GM12878 (cell line): ENCODE data around the gene CRYGN. TPM values are rescaled to one million over a fixed set of nuclear protein-coding genes. Genes with fewer than 3 reads are reported as not detected.

Source experiments
- ATAC-seq: fragments of 200-7000 bp; cut with Tn5 transposase; 3 replicates; pipeline ENCODE4 v1.9.1; 2020; ENCODE audit warnings: mild to moderate bottlenecking, moderate library complexity
- BruUV-seq: library from RNA; stranded (reverse); fragments of 400-500 nt; replicated peaks from 2 replicates; lab custom pipeline; 2021; lab: Mats Ljungman, UMichigan
- CTCF ChIA-PET: fragments of 300-600 bp; sonication (Branson Sonifier 250); formaldehyde crosslinking; extraction: SDS; loops from one replicate; lab custom pipeline; 2021; ENCODE audit warnings: inconsistent platforms; lab: Yijun Ruan, JAX
- POLR2A ChIA-PET: fragments of 350-600 bp; formaldehyde crosslinking; extraction: SDS; loops from one replicate; lab custom pipeline; 2021; ENCODE audit warnings: inconsistent platforms; lab: Charles Lee
- RAD21 ChIA-PET: fragments of 300-600 bp; sonication (Branson Sonifier 250); formaldehyde crosslinking; loops from one replicate; lab custom pipeline; 2023; ENCODE audit warnings: antibody characterized with exemption; ENCODE audit not compliant: unreplicated experiment; lab: Charles Lee
- SMC1A ChIA-PET: fragments of 300-600 bp; sonication (Branson Sonifier 250); formaldehyde crosslinking; loops from one replicate; lab custom pipeline; 2023; ENCODE audit not compliant: unreplicated experiment, uncharacterized antibody; lab: Charles Lee
- DNase-seq: peaks from one replicate; pipeline ENCODE4 v3.0.0-alpha.2; 2011; ENCODE audit warnings: low read depth, low spot score
- FAIRE-seq: peaks from 3 replicates; lab custom pipeline; 2011; peaks lifted over from hg19 to GRCh38; lab: Jason Lieb, UNC
- H2AFZ ChIP-seq: 2 replicates; pipeline ENCODE4 v1.6.0; 2011; ENCODE audit warnings: low read depth, low read length, control low read depth; ENCODE audit not compliant: control insufficient read depth
- H3K27ac ChIP-seq: 2 replicates; pipeline ENCODE4 v1.5.1; 2011; ENCODE audit warnings: control low read depth; ENCODE audit not compliant: control insufficient read depth, insufficient read depth
- H3K27me3 ChIP-seq, 2 experiments: replicated peaks in 1 of 2; 2 replicates each; pipeline versions ENCODE4 v1.6.0 to v1.6.1; 2011; ENCODE audit warnings: low read length in 1 of 2; ENCODE audit not compliant: control insufficient read depth in 2 of 2, insufficient read depth in 2 of 2
- H3K36me3 ChIP-seq, 2 experiments: 2 replicates each; pipeline ENCODE4 v1.5.1; 2011; ENCODE audit warnings: low read length in 1 of 2; ENCODE audit not compliant: control insufficient read depth in 2 of 2, insufficient read depth in 2 of 2
- H3K4me1 ChIP-seq: 2 replicates; pipeline ENCODE4 v1.6.1; 2011; ENCODE audit warnings: mild to moderate bottlenecking, low read length, moderate library complexity, mixed read lengths; ENCODE audit not compliant: control insufficient read depth, insufficient read depth
- H3K4me2 ChIP-seq: 2 replicates; pipeline ENCODE4 v1.6.0; 2011; ENCODE audit warnings: control low read depth; ENCODE audit not compliant: control insufficient read depth, insufficient read depth
- H3K4me3 ChIP-seq: fragments of 200-600 bp; sonication (generic); 2 replicates; pipeline ENCODE4 v1.5.1; 2016
- H3K79me2 ChIP-seq: 2 replicates; pipeline ENCODE4 v1.6.0; 2011; ENCODE audit warnings: low read length; ENCODE audit not compliant: control insufficient read depth, insufficient read depth
- H3K9ac ChIP-seq: 2 replicates; pipeline ENCODE4 v1.8.0; 2011; ENCODE audit warnings: low read length, control low read depth, mixed read lengths; ENCODE audit not compliant: control insufficient read depth, insufficient read depth
- H3K9me3 ChIP-seq: replicated peaks from 3 replicates; pipeline ENCODE4 v1.5.1; 2011; ENCODE audit warnings: mild to moderate bottlenecking, low read length; ENCODE audit not compliant: control insufficient read depth, insufficient read depth
- H4K20me1 ChIP-seq: 2 replicates; pipeline ENCODE4 v1.6.0; 2011; ENCODE audit not compliant: control insufficient read depth, insufficient read depth
- CBFB ChIP-seq: IDR thresholded peaks from 2 replicates; pipeline ENCODE4 v1.6.1; 2016; ENCODE audit warnings: antibody characterized with exemption, low read depth
- ETV6 ChIP-seq, 2 experiments: fragments of 450-650 bp in 1 of 2; IDR thresholded peaks in 1 of 2; conservative IDR thresholded peaks in 1 of 2; 2 replicates each; pipeline ENCODE4 v1.6.1; 2014; ENCODE audit warnings: antibody characterized with exemption in 1 of 2, borderline replicate concordance in 1 of 2, low read depth in 1 of 2, mild to moderate bottlenecking in 1 of 2, moderate library complexity in 1 of 2
- KLF5 ChIP-seq: fragments of 450-650 bp; IDR thresholded peaks from 2 replicates; pipeline ENCODE4 v1.6.1; 2014; ENCODE audit warnings: mild to moderate bottlenecking; ENCODE audit not compliant: partially characterized antibody
- STAT1 ChIP-seq: fragments of 450-650 bp; conservative IDR thresholded peaks from 2 replicates; pipeline ENCODE4 v1.6.1; 2014; ENCODE audit warnings: antibody characterized with exemption, mild to moderate bottlenecking
- WGBS: methylation state at CpG from one replicate; pipeline ENCODE4 v1.1.6; 2016; ENCODE audit warnings: low lambda C conversion rate; ENCODE audit not compliant: insufficient replicate concordance, insufficient coverage; ENCODE audit errors: missing lambda C conversion rate; 5-methylcytosine and 5-hydroxymethylcytosine counted together
- in situ Hi-C: fragments of 300-500 bp; cut with MboI; formaldehyde crosslinking; loops from 9 replicates; pipeline ENCODE4 v1.14.3; 2018; ENCODE audit warnings: mixed read lengths
- intact Hi-C: fragments of 100-400 bp; cut with micrococcal nuclease; formaldehyde crosslinking; loops from one replicate; pipeline ENCODE4 v1.14.2; 2022; ENCODE audit not compliant: unreplicated experiment
- polyA plus RNA-seq, 11 experiments: library from polyadenylated mRNA; depleted of rRNA in 4 of 11; unstranded in 6 of 11; stranded (reverse) in 5 of 11; fragments of >200 nt; fragmentation: Nextera tagmentation in 4 of 11; fragmentation: Illumina TruSeq in 1 of 11; extraction: Ambion mirVana in 4 of 11; extraction: Trizol in 1 of 11; gene quantifications; 1 replicate in 1 of 11; 2 replicates in 10 of 11; pipeline versions ENCODE4 v1.2.1 to v1.2.3, GENCODE V29; 2011 to 2016; ENCODE audit warnings: inconsistent platforms in 2 of 11, missing spikeins in 2 of 11, low read depth in 1 of 11
- total RNA-seq, 4 experiments: library from RNA; depleted of rRNA in 3 of 4; stranded (reverse); fragments of >200 nt in 3 of 4; fragmentation: Illumina TruSeq in 1 of 4; extraction: Trizol in 1 of 4; gene quantifications; 2 replicates each; pipeline versions ENCODE4 v1.2.1 to v1.2.3, GENCODE V29; 2013 to 2021
- TF ChIP-seq, protein P1 (sequence below), 3 experiments: IDR thresholded peaks in 2 of 3; conservative IDR thresholded peaks in 1 of 3; 2 replicates each; pipeline ENCODE4 v1.5.1; 2011; ENCODE audit warnings: low read depth in 3 of 3, low read length in 3 of 3, mild to moderate bottlenecking in 3 of 3, control low read depth in 2 of 3, moderate library complexity in 2 of 3, inconsistent platforms in 1 of 3, mixed read lengths in 1 of 3; ENCODE audit not compliant: control insufficient read depth in 2 of 3, insufficient read depth in 1 of 3; ENCODE audit errors: extremely low read depth in 1 of 3
- TF ChIP-seq, protein P2 (sequence below): fragments of 450-650 bp; IDR thresholded peaks from 2 replicates; pipeline ENCODE4 v1.6.1; 2018; ENCODE audit warnings: borderline replicate concordance, mild to moderate bottlenecking; ENCODE audit not compliant: partially characterized antibody
- TF ChIP-seq, protein P3 (sequence below): fragments of 450-650 bp; IDR thresholded peaks from 2 replicates; pipeline ENCODE4 v1.6.1; 2017; ENCODE audit warnings: mild to moderate bottlenecking, moderate library complexity
- TF ChIP-seq, protein P4 (sequence below): fragments of 450-650 bp; formaldehyde crosslinking; IDR thresholded peaks from 2 replicates; pipeline ENCODE4 v1.4.0; 2022; ENCODE audit warnings: mild to moderate bottlenecking, moderate library complexity

Gene CRYGN
- total and polyA plus RNA-seq, 10 of the 15 experiments (the other 5 are each of a cell fraction or from before 2014, with no cell fraction given) = not detected

DNA sequence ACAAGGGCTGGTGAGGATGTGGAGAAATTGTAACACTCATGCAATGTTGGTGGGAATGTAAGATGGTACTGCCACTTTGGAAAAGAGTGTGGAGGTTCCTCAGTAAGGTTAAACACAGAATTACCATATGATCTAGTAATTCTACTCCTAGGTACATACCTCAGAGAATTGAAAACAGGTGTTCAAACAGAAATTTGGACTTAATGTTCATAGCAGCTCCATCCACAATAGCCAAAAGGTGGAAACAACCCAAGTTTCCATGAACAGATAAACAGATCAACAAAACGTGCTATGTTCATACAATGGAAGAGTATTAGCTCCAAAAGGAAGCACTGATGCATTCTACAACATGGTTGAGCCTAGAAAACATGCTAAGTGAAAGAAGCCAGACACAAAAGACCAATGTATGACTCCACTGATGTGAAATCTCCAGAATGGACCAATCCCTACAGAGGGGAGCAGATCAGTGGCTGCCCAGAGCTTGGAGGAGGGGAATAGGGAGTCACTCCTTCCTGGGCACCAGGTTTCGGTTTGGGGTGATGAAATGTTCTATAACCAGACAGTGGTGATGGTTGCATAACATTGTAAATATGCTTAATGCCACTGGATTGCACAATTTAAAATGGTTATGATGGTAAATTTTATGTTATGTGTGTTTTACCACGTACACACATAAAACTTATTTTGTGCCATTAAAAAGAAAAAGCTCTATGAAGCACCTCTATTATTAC lies 24.4 kb downstream of the CRYGN start (continued):
- TF ChIP-seq, protein P1, sequence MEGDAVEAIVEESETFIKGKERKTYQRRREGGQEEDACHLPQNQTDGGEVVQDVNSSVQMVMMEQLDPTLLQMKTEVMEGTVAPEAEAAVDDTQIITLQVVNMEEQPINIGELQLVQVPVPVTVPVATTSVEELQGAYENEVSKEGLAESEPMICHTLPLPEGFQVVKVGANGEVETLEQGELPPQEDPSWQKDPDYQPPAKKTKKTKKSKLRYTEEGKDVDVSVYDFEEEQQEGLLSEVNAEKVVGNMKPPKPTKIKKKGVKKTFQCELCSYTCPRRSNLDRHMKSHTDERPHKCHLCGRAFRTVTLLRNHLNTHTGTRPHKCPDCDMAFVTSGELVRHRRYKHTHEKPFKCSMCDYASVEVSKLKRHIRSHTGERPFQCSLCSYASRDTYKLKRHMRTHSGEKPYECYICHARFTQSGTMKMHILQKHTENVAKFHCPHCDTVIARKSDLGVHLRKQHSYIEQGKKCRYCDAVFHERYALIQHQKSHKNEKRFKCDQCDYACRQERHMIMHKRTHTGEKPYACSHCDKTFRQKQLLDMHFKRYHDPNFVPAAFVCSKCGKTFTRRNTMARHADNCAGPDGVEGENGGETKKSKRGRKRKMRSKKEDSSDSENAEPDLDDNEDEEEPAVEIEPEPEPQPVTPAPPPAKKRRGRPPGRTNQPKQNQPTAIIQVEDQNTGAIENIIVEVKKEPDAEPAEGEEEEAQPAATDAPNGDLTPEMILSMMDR (IDR thresholded peaks at IDR 0.05 in 2 of 3, conservative IDR thresholded peaks at IDR 0.05 in 1 of 3; ENCODE audit: control insufficient read depth in 2 of 3, extremely low read depth in 1 of 3, insufficient read depth in 1 of 3, low read depth in 3 of 3, low read length in 3 of 3) = no peak
- TF ChIP-seq CBFB = no peak
- TF ChIP-seq, protein P2, sequence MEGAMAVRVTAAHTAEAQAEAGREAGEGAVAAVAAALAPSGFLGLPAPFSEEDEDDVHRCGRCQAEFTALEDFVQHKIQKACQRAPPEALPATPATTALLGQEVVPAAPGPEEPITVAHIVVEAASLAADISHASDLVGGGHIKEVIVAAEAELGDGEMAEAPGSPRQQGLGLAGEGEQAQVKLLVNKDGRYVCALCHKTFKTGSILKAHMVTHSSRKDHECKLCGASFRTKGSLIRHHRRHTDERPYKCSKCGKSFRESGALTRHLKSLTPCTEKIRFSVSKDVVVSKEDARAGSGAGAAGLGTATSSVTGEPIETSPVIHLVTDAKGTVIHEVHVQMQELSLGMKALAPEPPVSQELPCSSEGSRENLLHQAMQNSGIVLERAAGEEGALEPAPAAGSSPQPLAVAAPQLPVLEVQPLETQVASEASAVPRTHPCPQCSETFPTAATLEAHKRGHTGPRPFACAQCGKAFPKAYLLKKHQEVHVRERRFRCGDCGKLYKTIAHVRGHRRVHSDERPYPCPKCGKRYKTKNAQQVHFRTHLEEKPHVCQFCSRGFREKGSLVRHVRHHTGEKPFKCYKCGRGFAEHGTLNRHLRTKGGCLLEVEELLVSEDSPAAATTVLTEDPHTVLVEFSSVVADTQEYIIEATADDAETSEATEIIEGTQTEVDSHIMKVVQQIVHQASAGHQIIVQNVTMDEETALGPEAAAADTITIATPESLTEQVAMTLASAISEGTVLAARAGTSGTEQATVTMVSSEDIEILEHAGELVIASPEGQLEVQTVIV = no peak

DNA sequence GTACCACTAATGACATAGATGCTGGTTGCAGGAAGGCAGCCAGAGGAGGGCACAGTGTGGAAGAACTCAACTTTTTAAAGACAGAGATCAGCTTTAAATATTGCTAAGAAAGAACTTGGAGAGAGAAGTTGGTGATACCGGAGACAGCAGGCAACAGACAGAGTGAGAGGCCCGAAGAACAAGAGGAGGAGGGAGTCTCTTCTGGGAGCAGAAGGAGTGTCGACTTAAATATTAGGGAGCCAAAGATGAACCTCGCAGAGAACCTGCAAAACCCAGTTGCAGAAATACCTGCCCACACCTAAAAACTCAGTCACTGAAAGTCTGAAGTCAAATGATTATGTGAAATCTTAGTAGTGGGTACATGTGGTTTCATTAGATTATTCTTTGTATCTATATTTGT lies 26.7 kb downstream of the CRYGN start:
- Histone ChIP-seq H3K4me1 (no peaks in the 10 kb centered on the region), H3K79me2 (no peaks in the 10 kb centered on the region), H4K20me1 (no peaks in the 10 kb centered on the region), H2AFZ (no peak overlapping the region), H3K9me3 (no peaks in the 10 kb centered on the region), H3K9ac (no peak overlapping the region), H3K4me3 (no peak overlapping the region), H3K4me2 (no peak overlapping the region), H3K36me3 (no peaks in the 10 kb centered on the region), H3K27ac (no peak overlapping the region), H3K27me3 (peaks cover 12 to 15% of the 10 kb centered on the region in 2 experiments)
- 65% methylated on average over 4 of the region's 4 CpGs for WGBS
- DNase-seq (no peak), FAIRE-seq (no peak), ATAC-seq (no peak)
- in situ Hi-C loops = no loop called here
- SMC1A ChIA-PET = no interaction called here
- POLR2A ChIA-PET = no interaction called here
- RAD21 ChIA-PET = no interaction called here
- CTCF ChIA-PET = no interaction called here
- intact Hi-C loops = no loop called here
- BruUV-seq = no TSS peak
- TF ChIP-seq KLF5 (no peak), STAT1 (no peak), ETV6 (conservative IDR thresholded peaks at IDR 0.05 in 1 of 2, IDR thresholded peaks at IDR 0.05 in 1 of 2; ENCODE audit: borderline replicate concordance in 1 of 2, low read depth in 1 of 2) (no peak)
- TF ChIP-seq, protein P3, sequence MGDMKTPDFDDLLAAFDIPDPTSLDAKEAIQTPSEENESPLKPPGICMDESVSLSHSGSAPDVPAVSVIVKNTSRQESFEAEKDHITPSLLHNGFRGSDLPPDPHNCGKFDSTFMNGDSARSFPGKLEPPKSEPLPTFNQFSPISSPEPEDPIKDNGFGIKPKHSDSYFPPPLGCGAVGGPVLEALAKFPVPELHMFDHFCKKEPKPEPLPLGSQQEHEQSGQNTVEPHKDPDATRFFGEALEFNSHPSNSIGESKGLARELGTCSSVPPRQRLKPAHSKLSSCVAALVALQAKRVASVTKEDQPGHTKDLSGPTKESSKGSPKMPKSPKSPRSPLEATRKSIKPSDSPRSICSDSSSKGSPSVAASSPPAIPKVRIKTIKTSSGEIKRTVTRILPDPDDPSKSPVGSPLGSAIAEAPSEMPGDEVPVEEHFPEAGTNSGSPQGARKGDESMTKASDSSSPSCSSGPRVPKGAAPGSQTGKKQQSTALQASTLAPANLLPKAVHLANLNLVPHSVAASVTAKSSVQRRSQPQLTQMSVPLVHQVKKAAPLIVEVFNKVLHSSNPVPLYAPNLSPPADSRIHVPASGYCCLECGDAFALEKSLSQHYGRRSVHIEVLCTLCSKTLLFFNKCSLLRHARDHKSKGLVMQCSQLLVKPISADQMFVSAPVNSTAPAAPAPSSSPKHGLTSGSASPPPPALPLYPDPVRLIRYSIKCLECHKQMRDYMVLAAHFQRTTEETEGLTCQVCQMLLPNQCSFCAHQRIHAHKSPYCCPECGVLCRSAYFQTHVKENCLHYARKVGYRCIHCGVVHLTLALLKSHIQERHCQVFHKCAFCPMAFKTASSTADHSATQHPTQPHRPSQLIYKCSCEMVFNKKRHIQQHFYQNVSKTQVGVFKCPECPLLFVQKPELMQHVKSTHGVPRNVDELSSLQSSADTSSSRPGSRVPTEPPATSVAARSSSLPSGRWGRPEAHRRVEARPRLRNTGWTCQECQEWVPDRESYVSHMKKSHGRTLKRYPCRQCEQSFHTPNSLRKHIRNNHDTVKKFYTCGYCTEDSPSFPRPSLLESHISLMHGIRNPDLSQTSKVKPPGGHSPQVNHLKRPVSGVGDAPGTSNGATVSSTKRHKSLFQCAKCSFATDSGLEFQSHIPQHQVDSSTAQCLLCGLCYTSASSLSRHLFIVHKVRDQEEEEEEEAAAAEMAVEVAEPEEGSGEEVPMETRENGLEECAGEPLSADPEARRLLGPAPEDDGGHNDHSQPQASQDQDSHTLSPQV = no peak
- TF ChIP-seq, protein P4, sequence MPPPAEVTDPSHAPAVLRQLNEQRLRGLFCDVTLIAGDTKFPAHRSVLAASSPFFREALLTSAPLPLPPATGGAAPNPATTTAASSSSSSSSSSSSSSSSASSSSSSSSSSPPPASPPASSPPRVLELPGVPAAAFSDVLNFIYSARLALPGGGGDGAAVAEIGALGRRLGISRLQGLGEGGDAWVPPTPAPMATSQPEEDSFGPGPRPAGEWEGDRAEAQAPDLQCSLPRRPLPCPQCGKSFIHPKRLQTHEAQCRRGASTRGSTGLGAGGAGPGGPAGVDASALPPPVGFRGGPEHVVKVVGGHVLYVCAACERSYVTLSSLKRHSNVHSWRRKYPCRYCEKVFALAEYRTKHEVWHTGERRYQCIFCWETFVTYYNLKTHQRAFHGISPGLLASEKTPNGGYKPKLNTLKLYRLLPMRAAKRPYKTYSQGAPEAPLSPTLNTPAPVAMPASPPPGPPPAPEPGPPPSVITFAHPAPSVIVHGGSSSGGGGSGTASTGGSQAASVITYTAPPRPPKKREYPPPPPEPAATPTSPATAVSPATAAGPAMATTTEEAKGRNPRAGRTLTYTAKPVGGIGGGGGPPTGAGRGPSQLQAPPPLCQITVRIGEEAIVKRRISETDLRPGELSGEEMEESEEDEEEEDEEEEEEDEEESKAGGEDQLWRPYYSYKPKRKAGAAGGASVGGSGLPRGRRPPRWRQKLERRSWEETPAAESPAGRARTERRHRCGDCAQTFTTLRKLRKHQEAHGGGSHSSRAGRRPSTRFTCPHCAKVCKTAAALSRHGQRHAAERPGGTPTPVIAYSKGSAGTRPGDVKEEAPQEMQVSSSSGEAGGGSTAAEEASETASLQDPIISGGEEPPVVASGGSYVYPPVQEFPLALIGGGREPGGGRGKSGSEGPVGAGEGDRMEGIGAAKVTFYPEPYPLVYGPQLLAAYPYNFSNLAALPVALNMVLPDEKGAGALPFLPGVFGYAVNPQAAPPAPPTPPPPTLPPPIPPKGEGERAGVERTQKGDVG (CRISPR knock-in tag) = no peak
